ENCODE results near the gene BCKDHB. TPM values are rescaled to one million over a fixed set of nuclear protein-coding genes. Genes with fewer than 3 reads are reported as not detected.
"Not testable (repeated sequence)": the region's sequence is repeated elsewhere in the genome, so short reads cannot be mapped to it uniquely, and the experiment has no call there.

Gene BCKDHB
- total RNA-seq, 1 donor from 2014 or later, result 16.6 TPM

DNA sequence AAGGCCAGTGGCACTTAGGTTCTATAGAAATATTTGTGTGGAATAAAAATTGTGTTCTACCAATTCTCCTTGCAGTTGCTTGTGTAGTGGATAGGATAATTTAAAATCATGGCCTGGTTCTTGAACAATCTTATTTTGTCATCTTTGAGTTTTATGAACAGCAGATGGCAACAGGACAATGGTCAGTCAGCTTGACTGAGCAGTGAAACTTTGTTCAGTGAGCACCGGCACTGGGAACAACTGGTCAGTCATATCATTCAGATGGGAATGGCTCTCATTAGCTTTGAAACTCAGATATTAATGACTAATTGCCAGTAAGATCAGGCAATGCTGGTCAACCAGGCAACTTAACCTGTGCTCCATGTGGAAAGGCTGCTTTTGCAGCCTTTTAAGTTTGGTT, 129.2 kb downstream of the BCKDHB start:
- Mint-ChIP-seq H3K4me1 (no peaks in the 10 kb centered on the region), H3K9me3 (no peaks in the 10 kb centered on the region), H3K27ac (no peak overlapping the region), H3K27me3 (no peaks in the 10 kb centered on the region), H3K36me3 (ENCODE audit: low read depth) (peaks cover 3% of the 10 kb centered on the region), H3K4me3 (no peak overlapping the region)
- POLR2A ChIA-PET, result no interaction called here
- DNase-seq, result no peak
- no peak for ATAC-seq (ENCODE audit: low read depth)
- intact Hi-C loops (cut with micrococcal nuclease), result no loop called here
- CTCF ChIA-PET, result no interaction called here
- no peak for TF ChIP-seq CTCF (IDR thresholded peaks at IDR 0.05)

DNA sequence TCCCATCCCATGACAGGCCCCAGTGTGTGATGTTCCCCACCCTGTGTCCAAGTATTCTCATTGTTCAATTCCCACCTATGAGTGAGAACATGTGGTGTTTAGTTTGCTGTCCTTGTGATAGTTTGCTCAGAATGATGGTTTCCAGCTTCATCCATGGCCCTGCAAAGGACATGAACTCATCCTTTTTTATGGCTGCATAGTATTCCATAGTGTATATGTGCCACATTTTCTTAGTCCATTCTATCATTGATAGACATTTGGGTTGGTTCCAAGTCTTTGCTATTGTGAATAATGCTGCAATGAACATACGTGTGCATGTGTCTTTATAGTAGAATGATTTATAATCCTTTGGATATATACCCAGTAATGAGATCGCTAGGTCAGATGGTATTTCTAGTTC, 132.3 kb downstream of the BCKDHB start:
- DNase-seq; ATAC-seq (ENCODE audit: low read depth); H3K4me3 Mint-ChIP-seq; H3K4me1 Mint-ChIP-seq; POLR2A ChIA-PET; intact Hi-C loops (cut with micrococcal nuclease); H3K9me3 Mint-ChIP-seq; H3K36me3 Mint-ChIP-seq (ENCODE audit: low read depth); H3K27me3 Mint-ChIP-seq; CTCF ChIA-PET; H3K27ac Mint-ChIP-seq: not testable (repeated sequence)

GRCh38 chr6:80245043-80245442, 138.6 kb downstream of the BCKDHB start:
- H3K36me3 Mint-ChIP-seq (ENCODE audit: low read depth), result peaks cover 5% of the 10 kb centered on the region
- TF ChIP-seq CTCF (IDR thresholded peaks at IDR 0.05), result no peak
- no peak overlapping the region for H3K27ac Mint-ChIP-seq
- no peak for ATAC-seq (ENCODE audit: low read depth)
- POLR2A ChIA-PET, result no interaction called here
- H3K27me3 Mint-ChIP-seq, result no peaks in the 10 kb centered on the region
- DNase-seq, result no peak
- CTCF ChIA-PET, result no interaction called here
- H3K4me1 Mint-ChIP-seq, result no peaks in the 10 kb centered on the region
- intact Hi-C loops (cut with micrococcal nuclease), result no loop called here
- no peak overlapping the region for H3K4me3 Mint-ChIP-seq
- no peaks in the 10 kb centered on the region for H3K9me3 Mint-ChIP-seq

GRCh38 chr6:80249897-80250296, 143.4 kb downstream of the BCKDHB start:
- intact Hi-C loops (cut with micrococcal nuclease), result no loop called here
- Mint-ChIP-seq H3K4me3 (no peak overlapping the region), H3K9me3 (no peaks in the 10 kb centered on the region), H3K4me1 (no peaks in the 10 kb centered on the region), H3K36me3 (ENCODE audit: low read depth) (no peaks in the 10 kb centered on the region), H3K27me3 (no peaks in the 10 kb centered on the region), H3K27ac (no peak overlapping the region)
- ChIA-PET POLR2A (no interaction called here), CTCF (no interaction called here)
- ATAC-seq (ENCODE audit: low read depth) (no peak), DNase-seq (no peak)
- TF ChIP-seq CTCF (IDR thresholded peaks at IDR 0.05), result no peak

- intact Hi-C loops (cut with micrococcal nuclease), result no loop called here
- ATAC-seq (ENCODE audit: low read depth) (no peak), DNase-seq (no peak)
- TF ChIP-seq CTCF (IDR thresholded peaks at IDR 0.05), result no peak
- POLR2A ChIA-PET, result no interaction called here
- H3K4me1 Mint-ChIP-seq, result no peaks in the 10 kb centered on the region
- H3K36me3 Mint-ChIP-seq (ENCODE audit: low read depth), result no peaks in the 10 kb centered on the region
- H3K27ac Mint-ChIP-seq, result no peak overlapping the region
- CTCF ChIA-PET, result no interaction called here
- H3K9me3 Mint-ChIP-seq, result no peaks in the 10 kb centered on the region
- no peak overlapping the region for H3K4me3 Mint-ChIP-seq
- H3K27me3 Mint-ChIP-seq, result no peaks in the 10 kb centered on the region
Measured at GRCh38 chr6:80250391-80250997, 144.0 kb downstream of the BCKDHB start.

DNA sequence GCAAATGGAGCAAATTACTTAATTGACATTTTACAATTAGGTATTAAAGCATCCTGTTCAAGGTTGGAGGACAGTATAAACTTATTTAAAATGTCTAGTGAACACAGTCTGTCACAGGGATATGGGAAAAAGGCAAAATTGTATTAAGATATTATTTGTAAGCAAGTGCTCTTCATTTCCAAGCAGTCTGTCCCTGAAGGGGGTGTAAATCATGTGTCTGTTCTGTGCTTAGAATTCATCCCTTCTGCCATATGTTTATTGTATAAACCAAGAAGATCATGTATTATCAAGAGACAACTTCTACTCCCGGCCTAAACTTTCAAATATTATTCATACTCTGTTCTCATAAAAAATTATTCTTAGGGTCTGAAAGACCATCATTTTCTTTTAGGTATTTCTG, 144.8 kb downstream of the BCKDHB start:
- DNase-seq (no peak), ATAC-seq (ENCODE audit: low read depth) (no peak)
- TF ChIP-seq CTCF (IDR thresholded peaks at IDR 0.05), result no peak
- Mint-ChIP-seq H3K4me3 (no peak overlapping the region), H3K4me1 (no peaks in the 10 kb centered on the region), H3K36me3 (ENCODE audit: low read depth) (no peaks in the 10 kb centered on the region), H3K27me3 (no peaks in the 10 kb centered on the region), H3K9me3 (no peaks in the 10 kb centered on the region), H3K27ac (no peak overlapping the region)
- CTCF ChIA-PET, result no interaction called here
- intact Hi-C loops (cut with micrococcal nuclease), result no loop called here
- POLR2A ChIA-PET, result no interaction called here
